HEK293 (cell line): ENCODE measurements around the gene DOCK8.

Experiments used
- CTCF ChIA-PET: fragments of 350-600 bp; formaldehyde crosslinking; extraction: SDS; loops from one replicate; lab custom pipeline; 2021; ENCODE audit warnings: antibody characterized with exemption; lab: Yijun Ruan, JAX
- POLR2A ChIA-PET: fragments of 300-600 bp; formaldehyde crosslinking; extraction: SDS; loops from one replicate; lab custom pipeline; 2020; ENCODE audit warnings: antibody characterized with exemption, inconsistent platforms; lab: Yijun Ruan, JAX
- H3K27ac ChIP-seq: fragments of 200-500 bp; sonication (Bioruptor generic); 2 replicates; pipeline ENCODE4 v1.5.1; 2014; ENCODE audit warnings: low read depth, low read length, control low read depth, inconsistent platforms; ENCODE audit errors: extremely low read depth
- H3K36me3 ChIP-seq, 2 experiments: fragments of 200-500 bp in 1 of 2; sonication (Bioruptor generic) in 1 of 2; 1 replicate in 1 of 2; 2 replicates in 1 of 2; pipeline ENCODE4 v1.5.1; 2014 to 2017; ENCODE audit warnings: inconsistent platforms in 2 of 2, low read length in 2 of 2; ENCODE audit not compliant: control insufficient read depth in 2 of 2, insufficient read depth in 1 of 2
- H3K4me1 ChIP-seq: fragments of 200-500 bp; sonication (Bioruptor generic); 2 replicates; pipeline ENCODE4 v1.5.1; 2014; ENCODE audit warnings: mild to moderate bottlenecking, low read length, inconsistent platforms; ENCODE audit not compliant: control insufficient read depth, insufficient read depth
- H3K4me3 ChIP-seq: 2 replicates; pipeline ENCODE4 v1.5.1; 2011; ENCODE audit warnings: low read depth, mild to moderate bottlenecking, control low read depth, low read length, moderate library complexity
- H3K9me3 ChIP-seq: fragments of 200-500 bp; sonication (Bioruptor generic); 2 replicates; pipeline ENCODE4 v1.5.1; 2014; ENCODE audit warnings: low read depth, low read length, inconsistent platforms; ENCODE audit not compliant: control insufficient read depth, insufficient read depth
- BCL11B ChIP-seq: fragments of 450-650 bp; formaldehyde crosslinking; IDR thresholded peaks from 2 replicates; pipeline ENCODE4 v1.5.1; 2016; ENCODE audit warnings: low read depth, missing biosample characterization, missing genetic modification characterization
- ELK4 ChIP-seq: IDR thresholded peaks from 2 replicates; pipeline ENCODE4 v1.6.1; 2011; ENCODE audit warnings: mild to moderate bottlenecking, low read depth, low read length, borderline replicate concordance
- GFI1B ChIP-seq: fragments of 450-650 bp; formaldehyde crosslinking; IDR thresholded peaks from 2 replicates; pipeline ENCODE4 v1.5.1; 2016; ENCODE audit warnings: missing biosample characterization, missing genetic modification characterization
- HOXA7 ChIP-seq: sonication (generic); formaldehyde crosslinking; IDR thresholded peaks from 2 replicates; pipeline ENCODE4 v1.8.1; 2022; ENCODE audit warnings: missing genetic modification reagents, borderline replicate concordance
- KLF10 ChIP-seq: fragments of 450-650 bp; IDR thresholded peaks from 2 replicates; pipeline ENCODE4 v1.5.1; 2018; ENCODE audit warnings: missing biosample characterization, mild to moderate bottlenecking, missing genetic modification characterization
- SETDB1 ChIP-seq: IDR thresholded peaks from one replicate; pipeline ENCODE4 v1.6.1; 2017; ENCODE audit warnings: mild to moderate bottlenecking, low read length, moderate library complexity, mixed read lengths; ENCODE audit not compliant: insufficient read length
- WT1 ChIP-seq: fragments of 450-650 bp; formaldehyde crosslinking; IDR thresholded peaks from 2 replicates; pipeline ENCODE4 v1.5.1; 2016; ENCODE audit warnings: missing biosample characterization, missing genetic modification characterization
- ZBTB10 ChIP-seq: fragments of 450-650 bp; formaldehyde crosslinking; IDR thresholded peaks from 2 replicates; pipeline ENCODE4 v1.5.1; 2016; ENCODE audit warnings: missing biosample characterization, missing genetic modification characterization
- ZBTB44 ChIP-seq: fragments of 450-650 bp; IDR thresholded peaks from 2 replicates; pipeline ENCODE4 v1.5.1; 2018; ENCODE audit warnings: missing biosample characterization, mild to moderate bottlenecking, missing genetic modification characterization
- ZNF112 ChIP-seq: fragments of 450-650 bp; formaldehyde crosslinking; IDR thresholded peaks from 2 replicates; pipeline ENCODE4 v1.5.0; 2017; ENCODE audit warnings: missing biosample characterization, missing genetic modification characterization
- ZNF148 ChIP-seq: fragments of 450-650 bp; formaldehyde crosslinking; IDR thresholded peaks from 2 replicates; pipeline ENCODE4 v1.5.0; 2017; ENCODE audit warnings: missing biosample characterization, missing genetic modification characterization, borderline replicate concordance
- ZNF157 ChIP-seq: fragments of 450-650 bp; formaldehyde crosslinking; IDR thresholded peaks from 2 replicates; pipeline ENCODE4 v1.5.1; 2016; ENCODE audit warnings: missing biosample characterization, missing genetic modification characterization
- ZNF16 ChIP-seq: fragments of 450-650 bp; formaldehyde crosslinking; IDR thresholded peaks from 2 replicates; pipeline ENCODE4 v1.5.1; 2016; ENCODE audit warnings: low read depth, missing biosample characterization, missing genetic modification characterization
- ZNF211 ChIP-seq: fragments of 450-650 bp; formaldehyde crosslinking; IDR thresholded peaks from 2 replicates; pipeline ENCODE4 v1.5.1; 2016; ENCODE audit warnings: low read depth, missing biosample characterization, missing genetic modification characterization
- ZNF354C ChIP-seq: fragments of 450-650 bp; formaldehyde crosslinking; IDR thresholded peaks from 2 replicates; pipeline ENCODE4 v1.5.1; 2016; ENCODE audit warnings: missing biosample characterization, missing genetic modification characterization, low read depth, borderline replicate concordance
- ZNF549 ChIP-seq: fragments of 450-650 bp; IDR thresholded peaks from 2 replicates; pipeline ENCODE4 v1.5.1; 2018; ENCODE audit warnings: missing biosample characterization, missing genetic modification characterization, mild to moderate bottlenecking, inconsistent platforms, moderate library complexity
- ZNF768 ChIP-seq: fragments of 450-650 bp; formaldehyde crosslinking; IDR thresholded peaks from 2 replicates; pipeline ENCODE4 v1.5.1; 2018; ENCODE audit warnings: missing biosample characterization, mild to moderate bottlenecking, missing genetic modification characterization

Gene DOCK8

GRCh38 chr9:277601-278295, 63.1 kb downstream of the DOCK8 start (continued):
- no peak for TF ChIP-seq ZNF211 (tag by site-specific recombination)

GRCh38 chr9:278651-279050, 64.0 kb downstream of the DOCK8 start:
- H3K36me3 ChIP-seq = no peaks in the 10 kb centered on the region
- POLR2A ChIA-PET = no interaction called here
- no peak overlapping the region for H3K27ac ChIP-seq
- TF ChIP-seq ZNF157 = no peak
- no peak for TF ChIP-seq KLF10 (tag by site-specific recombination)
- no peak for TF ChIP-seq ZNF768 (tag by site-specific recombination)
- no peak for TF ChIP-seq ZNF148 (tag by site-specific recombination)
- TF ChIP-seq ZBTB10 (tag by site-specific recombination) = no peak
- no peak for TF ChIP-seq GFI1B
- no peak for TF ChIP-seq ZNF16
- TF ChIP-seq ZBTB44 = no peak
- TF ChIP-seq ZNF354C (tag by site-specific recombination) = no peak
- no peak for TF ChIP-seq SETDB1
- no peak for TF ChIP-seq BCL11B (tag by site-specific recombination)
- TF ChIP-seq ZNF112 (tag by site-specific recombination) = no peak
- TF ChIP-seq HOXA7 (CRISPR knock-in tag) = no peak
- no peak for TF ChIP-seq ZNF549
- TF ChIP-seq ELK4 = no peak
- no peak for TF ChIP-seq WT1
- TF ChIP-seq, all 188 proteins: peak for 0
- Histone ChIP-seq H3K4me3 (no peak overlapping the region), H3K4me1 (peaks cover 5% of the 10 kb centered on the region), H3K9me3 (no peaks in the 10 kb centered on the region)
- CTCF ChIA-PET = no interaction called here
